ENCODE results near the gene MRPL37.
"Not testable (repeated sequence)": the region's sequence is repeated elsewhere in the genome, so short reads cannot be mapped to it uniquely, and the experiment has no call there.

The MRPL37 gene

DNA sequence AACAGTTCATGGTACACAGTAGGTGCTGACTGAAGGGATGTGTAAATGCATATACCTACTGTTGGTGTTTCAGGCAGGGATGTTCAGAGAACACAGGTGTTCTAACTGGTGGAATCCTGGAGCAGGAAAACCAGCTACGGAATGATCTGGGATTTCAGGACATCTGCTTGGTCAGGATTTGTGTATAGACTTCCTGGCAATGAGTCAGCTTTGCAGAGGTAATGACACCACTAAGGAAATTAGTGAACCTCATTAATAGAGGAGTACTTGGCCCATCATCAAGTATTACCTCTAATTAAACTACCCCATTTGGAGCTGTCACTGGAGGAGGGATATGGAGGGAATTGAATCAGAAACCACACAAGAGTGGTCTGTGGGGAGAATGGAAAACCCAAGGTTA, 7.3 kb downstream of the MRPL37 start:
- no peaks in the 10 kb centered on the region for H3K27me3 ChIP-seq (ENCODE audit: control insufficient read depth, low read length)
- no peak overlapping the region for H3K4me3 ChIP-seq (ENCODE audit: low read length)
- H3K9me3 ChIP-seq (ENCODE audit: control insufficient read depth, insufficient read depth, low read length): no peaks in the 10 kb centered on the region
- no peaks in the 10 kb centered on the region for H3K9me2 ChIP-seq (replicated peaks; ENCODE audit: control insufficient read depth, low read length)
- H3K79me2 ChIP-seq (ENCODE audit: control insufficient read depth, low read length): peaks cover 26% of the 10 kb centered on the region
- no peaks in the 10 kb centered on the region for H3F3A ChIP-seq (ENCODE audit: control insufficient read depth, insufficient read depth)
- H3K27ac ChIP-seq (ENCODE audit: low read depth, low read length): no peak overlapping the region
- H3K36me3 ChIP-seq (ENCODE audit: control insufficient read depth, low read length): peaks cover 78% of the 10 kb centered on the region
- TF ChIP-seq EZH2phosphoT487 (IDR thresholded peaks at IDR 0.05; ENCODE audit: borderline replicate concordance, low read length) (no peak), CTCF (IDR thresholded peaks at IDR 0.05; ENCODE audit: low read depth, low read length, poor library complexity, severe bottlenecking) (no peak)
- H3K4me2 ChIP-seq (ENCODE audit: low read length): no peak overlapping the region
- peaks cover 7% of the 10 kb centered on the region for H3K4me1 ChIP-seq (ENCODE audit: control insufficient read depth, low read length)
- peaks cover 11% of the 10 kb centered on the region; the same call in 1 of the 2 replicates for H4K20me1 ChIP-seq (ENCODE audit: control insufficient read depth, insufficient read depth, low read depth, low read length)

DNA sequence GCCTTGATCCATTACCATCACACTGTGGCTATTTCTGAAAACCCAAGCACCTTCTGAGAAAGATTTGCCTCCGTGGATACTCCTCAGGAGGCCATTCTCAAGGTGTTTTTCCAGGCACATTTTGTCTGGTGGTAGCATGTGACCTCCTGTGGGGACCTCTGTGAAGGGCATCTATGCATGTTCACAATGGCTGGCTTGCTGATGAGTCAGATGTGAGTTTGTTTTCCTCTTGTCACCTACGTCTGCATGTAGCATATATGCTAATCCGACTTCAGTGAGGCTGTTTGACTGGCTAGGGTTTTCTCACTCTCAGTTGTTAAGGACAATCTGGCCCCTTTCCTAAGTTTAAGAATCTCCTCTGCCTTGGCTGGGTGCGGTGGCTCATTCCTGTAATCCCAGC, 7.9 kb downstream of the MRPL37 start:
- not testable (repeated sequence) for H3K4me2 ChIP-seq (ENCODE audit: low read length); H3K4me3 ChIP-seq (ENCODE audit: low read length); H3K9me2 ChIP-seq (replicated peaks; ENCODE audit: control insufficient read depth, low read length); H3F3A ChIP-seq (ENCODE audit: control insufficient read depth, insufficient read depth); H3K27ac ChIP-seq (ENCODE audit: low read depth, low read length); H4K20me1 ChIP-seq (ENCODE audit: control insufficient read depth, insufficient read depth, low read depth, low read length); H3K9me3 ChIP-seq (ENCODE audit: control insufficient read depth, insufficient read depth, low read length); H3K4me1 ChIP-seq (ENCODE audit: control insufficient read depth, low read length); H3K27me3 ChIP-seq (ENCODE audit: control insufficient read depth, low read length)
- peaks cover 20% of the 10 kb centered on the region for H3K79me2 ChIP-seq (ENCODE audit: control insufficient read depth, low read length)
- peaks cover 78% of the 10 kb centered on the region for H3K36me3 ChIP-seq (ENCODE audit: control insufficient read depth, low read length)

DNA sequence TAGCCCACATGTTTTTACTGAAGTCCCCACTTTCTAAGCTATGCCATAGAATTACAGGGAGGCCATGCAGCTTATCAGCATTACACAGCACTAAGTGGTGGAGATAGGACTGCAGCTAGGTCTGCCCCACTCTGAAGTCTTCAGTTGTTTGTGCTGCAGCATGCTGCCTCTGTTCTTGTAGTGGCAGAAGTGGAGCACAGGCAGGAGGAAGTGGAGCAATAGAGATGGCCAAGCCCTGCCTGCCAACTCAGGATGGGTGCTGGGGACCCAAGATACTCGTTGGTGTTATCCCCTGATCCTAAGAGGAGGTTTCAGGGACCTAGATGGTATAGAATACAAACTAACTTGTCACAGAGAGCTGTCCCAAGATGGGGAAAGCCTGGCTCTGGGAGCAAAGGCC, 12.9 kb downstream of the MRPL37 start:
- H3K36me3 ChIP-seq (ENCODE audit: control insufficient read depth, low read length): peaks cover 91% of the 10 kb centered on the region

GRCh38 chr1:54215523-54215922, 15.6 kb downstream of the MRPL37 start:
- no peaks in the 10 kb centered on the region for H3K79me2 ChIP-seq (ENCODE audit: control insufficient read depth, low read length)
- H3F3A ChIP-seq (ENCODE audit: control insufficient read depth, insufficient read depth): no peaks in the 10 kb centered on the region
- H3K9me3 ChIP-seq (ENCODE audit: control insufficient read depth, insufficient read depth, low read length): no peaks in the 10 kb centered on the region
- H3K27me3 ChIP-seq (ENCODE audit: control insufficient read depth, low read length): no peaks in the 10 kb centered on the region
- no peaks in the 10 kb centered on the region for H4K20me1 ChIP-seq (ENCODE audit: control insufficient read depth, insufficient read depth, low read depth, low read length)
- no peak overlapping the region for H3K27ac ChIP-seq (ENCODE audit: low read depth, low read length)
- H3K36me3 ChIP-seq (ENCODE audit: control insufficient read depth, low read length): peaks cover 91% of the 10 kb centered on the region
- no peak overlapping the region for H3K4me3 ChIP-seq (ENCODE audit: low read length)
- TF ChIP-seq EZH2phosphoT487 (IDR thresholded peaks at IDR 0.05; ENCODE audit: borderline replicate concordance, low read length) (no peak), CTCF (IDR thresholded peaks at IDR 0.05; ENCODE audit: low read depth, low read length, poor library complexity, severe bottlenecking) (no peak)
- no peaks in the 10 kb centered on the region for H3K9me2 ChIP-seq (replicated peaks; ENCODE audit: control insufficient read depth, low read length)
- no peak overlapping the region for H3K4me2 ChIP-seq (ENCODE audit: low read length)
- H3K4me1 ChIP-seq (ENCODE audit: control insufficient read depth, low read length): no peaks in the 10 kb centered on the region

More for the DNA sequence above, 12.9 kb downstream of the MRPL37 start:
- Histone ChIP-seq H3K9me2 (replicated peaks; ENCODE audit: control insufficient read depth, low read length) (no peaks in the 10 kb centered on the region), H3K9me3 (ENCODE audit: control insufficient read depth, insufficient read depth, low read length) (no peaks in the 10 kb centered on the region), H4K20me1 (ENCODE audit: control insufficient read depth, insufficient read depth, low read depth, low read length) (peaks cover under 1% of the 10 kb centered on the region; the same call in 1 of the 2 replicates), H3K79me2 (ENCODE audit: control insufficient read depth, low read length) (no peaks in the 10 kb centered on the region), H3F3A (ENCODE audit: control insufficient read depth, insufficient read depth) (no peaks in the 10 kb centered on the region), H3K4me3 (ENCODE audit: low read length) (no peak overlapping the region), H3K27me3 (ENCODE audit: control insufficient read depth, low read length) (no peaks in the 10 kb centered on the region), H3K27ac (ENCODE audit: low read depth, low read length) (no peak overlapping the region), H3K4me1 (ENCODE audit: control insufficient read depth, low read length) (no peaks in the 10 kb centered on the region), H3K4me2 (ENCODE audit: low read length) (no peak overlapping the region)
- no peak for TF ChIP-seq CTCF (IDR thresholded peaks at IDR 0.05; ENCODE audit: low read depth, low read length, poor library complexity, severe bottlenecking)
- TF ChIP-seq EZH2phosphoT487 (IDR thresholded peaks at IDR 0.05; ENCODE audit: borderline replicate concordance, low read length): no peak
